GM18507 (cell line): Measurements from ENCODE around the gene ETNPPL.
"Not testable (repeated sequence)": the region's sequence is repeated elsewhere in the genome, so short reads cannot be mapped to it uniquely, and the experiment has no call there.

ENCODE experiments used
- DNase-seq: peaks from one replicate; pipeline ENCODE4 v3.0.0; 2011; ENCODE audit warnings: low read depth; ENCODE audit not compliant: insufficient read length; ENCODE audit errors: extremely low spot score
- FAIRE-seq: peaks from 2 replicates; lab custom pipeline; 2011; peaks lifted over from hg19 to GRCh38; lab: Jason Lieb, UNC

The ETNPPL gene

GRCh38 chr4:108763986-108764385 is 1.1 kb upstream of the ETNPPL start:
- DNase-seq (no peak), FAIRE-seq (no peak)

DNA sequence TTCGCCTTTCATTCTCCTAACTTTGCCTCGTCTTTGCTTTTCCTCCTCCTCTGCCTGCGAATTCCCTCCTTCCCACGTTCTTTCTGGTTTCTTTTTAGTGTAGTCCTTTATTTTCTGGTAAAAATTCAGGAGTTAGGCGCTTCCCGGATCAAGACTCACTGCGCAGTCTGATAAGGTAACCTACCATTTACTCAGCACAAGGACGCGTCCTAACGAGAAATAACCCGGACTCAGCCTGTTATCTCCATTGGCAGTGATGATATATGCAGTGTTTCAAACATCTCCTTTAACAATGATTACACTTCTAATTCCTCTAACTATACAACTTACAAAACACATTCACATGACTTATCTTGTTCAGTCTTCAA is 357 bp upstream of the ETNPPL start:
- DNase-seq (no peak), FAIRE-seq (no peak)

DNA sequence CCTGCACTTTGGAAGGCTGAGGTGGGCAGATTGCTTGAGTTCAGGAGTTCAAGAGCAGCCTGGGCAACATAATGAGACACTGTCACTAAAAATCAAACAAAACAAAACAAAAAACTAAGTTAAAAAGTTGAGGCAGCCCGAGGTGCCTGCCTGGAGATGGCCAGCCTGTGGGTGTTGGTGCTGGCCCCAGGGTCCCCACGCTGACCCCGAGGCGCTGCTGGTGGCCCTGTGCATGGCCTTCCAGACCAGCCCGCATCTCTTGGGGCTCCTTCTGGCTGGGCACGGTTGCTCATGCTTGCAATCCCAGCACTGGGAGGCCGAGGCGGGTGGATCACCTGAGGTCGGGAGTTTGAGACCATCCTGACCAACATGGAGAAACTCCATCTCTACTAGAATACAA is 4.4 kb downstream of the ETNPPL start:
- DNase-seq, result no peak
- no peak for FAIRE-seq

GRCh38 chr4:108754327-108754726 is 8.5 kb downstream of the ETNPPL start:
- DNase-seq (no peak), FAIRE-seq (no peak)

GRCh38 chr4:108751321-108751720 is 11.5 kb downstream of the ETNPPL start:
- FAIRE-seq, result no peak
- no peak for DNase-seq

- FAIRE-seq, result no peak
- DNase-seq, result no peak
These were observed 13.7 kb downstream of the ETNPPL start for GRCh38 chr4:108749119-108749518.

DNA sequence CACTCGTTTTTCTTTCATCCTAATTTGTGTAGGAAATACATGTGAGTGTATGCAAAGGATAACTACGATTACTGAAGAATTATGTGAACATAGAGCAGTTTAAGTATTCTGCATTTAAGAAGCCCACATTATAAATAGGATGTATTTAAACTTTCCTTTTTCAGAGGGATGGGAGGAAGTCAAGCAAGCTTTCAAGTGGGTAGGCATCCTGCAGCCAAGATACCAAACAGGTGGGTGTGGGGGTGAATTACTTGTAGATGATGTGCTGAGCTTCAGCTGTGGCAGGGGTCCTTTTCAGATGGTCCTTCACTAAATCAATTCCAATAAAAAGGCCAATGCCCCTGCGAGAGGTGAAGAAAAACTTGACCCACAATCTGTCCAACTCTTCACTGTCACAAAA is 16.3 kb downstream of the ETNPPL start:
- no peak for DNase-seq
- FAIRE-seq, result no peak

- DNase-seq, result no peak
- no peak for FAIRE-seq
These were observed 18.5 kb downstream of the ETNPPL start for GRCh38 chr4:108744307-108744706.

GRCh38 chr4:108742451-108743420 is 20.1 kb downstream of the ETNPPL start:
- no peak for DNase-seq
- no peak for FAIRE-seq

- no peak for DNase-seq
- no peak for FAIRE-seq
These were observed 24.7 kb downstream of the ETNPPL start for GRCh38 chr4:108738003-108738706.

DNA sequence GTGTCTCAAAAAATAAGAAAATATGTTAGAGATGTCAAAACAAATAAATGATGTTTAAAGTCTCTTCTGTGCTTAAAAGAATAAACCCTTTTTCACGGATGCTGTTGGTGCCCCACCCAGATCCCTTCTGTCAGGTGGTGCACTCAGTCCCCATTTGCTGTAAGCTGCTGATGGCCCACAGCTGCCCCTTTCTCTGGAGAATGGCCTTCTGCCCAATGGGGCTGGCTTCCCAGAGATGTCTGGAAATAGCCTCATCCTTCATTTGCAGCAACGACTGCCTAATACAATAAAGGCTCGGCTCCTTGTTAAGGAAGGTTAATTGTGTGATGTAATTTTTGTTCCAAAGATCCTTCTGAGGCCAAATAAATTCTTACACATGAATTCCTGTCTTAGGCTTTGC is 31.8 kb downstream of the ETNPPL start:
- FAIRE-seq, result no peak
- DNase-seq, result no peak

DNA sequence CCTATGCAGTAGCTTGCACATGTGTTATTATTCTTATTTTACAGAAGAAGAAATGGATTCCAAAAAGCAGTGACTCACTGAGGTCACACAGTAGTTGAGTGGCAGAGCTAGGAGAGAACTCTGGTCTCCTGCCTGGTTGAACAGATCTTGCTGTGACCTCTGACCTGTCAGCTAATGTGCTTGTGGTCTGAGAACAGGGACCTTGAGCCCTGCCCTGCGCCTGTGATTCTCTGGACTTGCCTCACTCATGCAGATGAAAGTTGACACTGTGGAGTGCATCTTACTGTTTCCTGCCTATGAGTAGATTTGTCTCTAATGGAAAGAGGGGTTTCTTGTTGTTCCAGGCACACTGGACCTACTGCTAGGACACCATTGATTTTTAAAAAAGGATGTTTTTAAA is 32.3 kb downstream of the ETNPPL start:
- DNase-seq (no peak), FAIRE-seq (no peak)

DNA sequence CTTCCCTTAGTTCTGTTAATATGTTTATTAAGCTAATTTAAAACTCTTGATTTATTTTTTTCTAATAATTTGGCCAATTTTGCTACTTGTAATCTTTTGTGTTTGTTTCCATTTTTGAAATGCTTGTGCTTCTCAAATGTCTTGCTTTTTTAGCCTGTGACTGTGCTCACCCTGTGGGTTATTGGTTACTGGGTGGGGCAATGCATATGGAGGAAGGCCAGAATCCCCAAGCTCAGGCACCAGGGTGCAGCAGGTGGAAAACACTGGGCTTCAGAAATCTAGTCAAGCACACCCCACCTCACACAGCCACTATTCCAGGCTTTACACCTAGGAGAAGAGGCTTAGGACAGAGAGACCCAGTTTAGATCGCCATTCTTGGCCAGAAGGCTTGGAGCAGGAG is 33.1 kb downstream of the ETNPPL start:
- FAIRE-seq, result no peak
- no peak for DNase-seq

DNA sequence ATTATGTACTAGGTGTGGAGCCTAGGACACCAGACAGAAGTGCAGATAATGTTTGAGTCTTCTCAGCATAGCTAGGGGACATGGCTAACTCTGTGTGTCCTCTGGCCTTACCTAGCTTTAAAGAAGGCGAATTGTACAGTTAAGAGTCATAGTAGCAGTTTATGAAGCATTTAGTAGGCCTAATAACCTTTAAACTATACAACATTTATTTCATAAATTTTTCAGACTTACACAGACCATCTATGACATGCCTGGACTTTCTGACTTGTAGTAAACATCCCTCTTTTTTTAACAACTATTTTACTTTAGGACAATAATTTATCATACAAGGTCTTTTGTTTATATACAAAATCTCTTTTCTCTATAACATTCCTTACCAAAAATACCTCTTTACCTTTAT is 37.4 kb downstream of the ETNPPL start:
- no peak for FAIRE-seq
- DNase-seq, result no peak

DNA sequence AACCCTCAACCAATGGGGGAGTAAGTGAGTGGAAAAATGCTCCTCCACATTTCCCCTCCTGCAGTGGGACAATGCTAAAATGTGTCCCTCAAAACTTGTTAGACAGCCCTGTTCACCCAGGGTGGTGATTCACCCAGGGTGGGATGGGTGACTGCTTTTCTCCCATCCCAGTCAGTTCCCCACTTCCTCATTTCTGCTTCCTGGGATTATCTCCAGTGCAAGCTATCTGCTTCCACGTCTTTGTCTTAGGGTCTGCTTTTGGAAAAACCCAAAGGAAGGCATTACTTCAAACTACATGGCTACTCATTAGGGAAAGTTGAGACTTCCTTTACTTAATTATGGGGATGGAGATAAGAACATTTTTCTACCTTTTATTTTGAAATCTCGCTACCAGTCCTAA is 45.5 kb downstream of the ETNPPL start:
- no peak for FAIRE-seq
- no peak for DNase-seq

DNA sequence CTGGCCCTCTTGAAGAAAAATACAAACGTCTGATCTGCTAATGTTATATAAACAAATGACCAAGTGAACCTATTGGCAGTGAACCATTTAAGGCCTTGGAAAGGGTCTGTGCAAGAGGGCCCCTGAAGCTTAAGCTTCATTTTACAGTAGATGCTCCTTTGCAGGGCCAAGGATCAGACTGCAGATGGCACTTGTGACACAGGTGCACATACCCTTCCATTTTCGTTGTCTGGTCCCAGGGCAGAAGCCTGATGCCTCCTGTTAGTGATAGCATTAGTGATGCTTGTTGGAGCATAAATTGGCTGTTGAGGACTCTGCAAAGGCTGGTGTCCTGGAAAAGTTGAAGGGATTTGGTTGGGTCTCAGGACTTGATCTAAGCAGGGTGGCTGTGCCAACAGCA is 46.5 kb downstream of the ETNPPL start:
- FAIRE-seq, result no peak
- no peak for DNase-seq

DNA sequence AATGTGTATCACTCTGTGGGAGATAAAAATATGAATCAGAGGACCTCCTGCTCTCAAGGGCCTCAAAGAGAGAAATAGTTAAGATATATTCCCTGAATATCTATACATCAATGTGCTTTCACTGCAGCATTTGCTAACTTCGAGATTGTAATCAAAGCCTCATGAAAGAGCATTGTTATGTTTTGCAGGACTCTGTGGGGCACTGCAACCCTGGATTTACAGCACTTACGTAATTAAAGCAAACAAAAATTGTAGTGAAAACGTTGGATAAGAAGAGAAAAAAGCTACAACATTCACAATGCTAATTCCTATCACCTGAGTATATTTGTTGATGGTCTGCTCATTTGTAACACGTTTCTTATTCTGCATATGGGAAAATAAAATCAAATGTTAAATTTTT is 48.0 kb downstream of the ETNPPL start:
- DNase-seq, result no peak
- no peak for FAIRE-seq

- DNase-seq, FAIRE-seq: not testable (repeated sequence)
These were observed 52.3 kb downstream of the ETNPPL start for GRCh38 chr4:108710578-108710977.

GRCh38 chr4:108709722-108710121 is 53.1 kb downstream of the ETNPPL start:
- FAIRE-seq (no peak), DNase-seq (no peak)

DNA sequence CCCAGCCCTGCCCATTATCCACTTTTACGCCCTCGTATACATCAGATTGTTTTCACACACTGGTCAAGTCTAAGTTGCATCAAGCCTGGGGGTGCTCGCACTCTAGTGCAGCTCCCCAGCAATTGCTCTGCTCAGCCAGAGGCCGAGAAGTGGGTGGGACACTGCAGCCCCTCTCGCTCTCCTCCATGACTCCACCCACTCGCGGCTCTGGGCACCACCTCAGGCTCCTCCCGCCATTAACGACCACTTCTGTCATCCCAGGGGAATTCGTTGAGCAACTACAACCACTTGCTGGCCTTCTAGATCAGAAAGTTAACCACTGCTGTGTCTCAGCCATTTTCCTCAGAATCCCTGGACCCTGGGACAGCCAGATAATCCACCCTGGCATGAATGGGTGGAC is 53.6 kb downstream of the ETNPPL start:
- FAIRE-seq, result no peak
- no peak for DNase-seq

GRCh38 chr4:108706289-108706688 is 56.6 kb downstream of the ETNPPL start:
- FAIRE-seq, result no peak
- no peak for DNase-seq
